Ecto neural progenitor cell (in vitro differentiated cells): Measurements from ENCODE around the gene CLDN1.

Experiments used
- DNase-seq: peaks from one replicate; pipeline ENCODE4 v3.0.0-alpha.2; 2018; ENCODE audit warnings: low spot score

CLDN1 gene

GRCh38 chr3:190321789-190322603 is at the start of gene CLDN1:
TSS of gene CLDN1 (minus strand) at chr3:190322446. CDS start at chr3:190322206, 240 bp downstream.
- DNase-seq = peak; percentile 94

- DNase-seq = no peak
These were observed 48.9 kb upstream of the CLDN1 start for GRCh38 chr3:190371152-190371551.

DNA sequence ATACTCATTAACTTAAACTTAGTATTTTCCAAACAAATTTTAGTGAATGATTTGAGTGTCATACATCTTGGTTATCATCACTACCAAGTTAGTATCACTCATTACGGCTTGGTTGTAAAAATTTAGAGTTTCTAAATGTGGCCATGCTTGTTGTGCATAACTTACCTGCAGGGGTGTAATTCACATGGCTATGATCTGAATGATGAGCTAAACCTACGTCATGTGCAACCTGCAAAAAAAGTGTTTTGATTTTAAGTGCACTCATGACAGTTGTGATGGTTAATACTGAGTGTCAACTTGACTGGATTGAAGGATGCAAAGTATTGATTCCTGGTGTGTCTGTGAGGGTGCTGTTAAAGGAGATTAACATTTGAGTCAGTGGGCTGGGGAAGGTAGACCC is 48.1 kb upstream of the CLDN1 start:
- no peak for DNase-seq

DNA sequence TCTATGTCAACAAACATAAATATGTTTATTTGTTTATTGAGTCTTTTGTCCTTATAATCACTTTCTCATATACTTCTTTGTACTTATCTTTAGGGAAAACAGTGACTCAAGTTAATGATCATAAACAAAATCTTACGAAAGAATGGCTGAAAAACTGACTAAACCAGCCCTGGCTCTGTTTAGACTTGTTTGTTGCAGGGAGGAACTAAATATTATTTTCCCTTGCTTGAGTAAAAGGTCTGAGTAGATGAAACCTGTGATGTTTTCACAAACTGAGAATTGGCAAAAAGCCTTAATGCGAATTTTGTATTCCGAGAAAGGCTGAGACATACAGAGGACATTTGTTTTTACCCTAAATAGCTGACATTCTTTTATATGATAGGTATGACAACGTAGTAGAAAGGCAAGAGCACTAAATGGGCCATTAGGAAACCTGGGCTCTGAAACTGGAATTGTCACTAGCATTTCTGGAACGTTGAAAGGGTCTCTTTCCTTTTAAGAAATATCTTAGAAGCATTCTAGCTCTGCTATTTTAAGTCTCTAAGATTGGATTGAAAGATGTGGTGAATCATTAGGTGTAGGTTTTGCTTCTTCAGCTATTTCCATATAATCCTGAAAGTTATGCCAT is 47.5 kb upstream of the CLDN1 start:
- DNase-seq = no peak

GRCh38 chr3:190368881-190369280 is 46.6 kb upstream of the CLDN1 start:
- no peak for DNase-seq

DNA sequence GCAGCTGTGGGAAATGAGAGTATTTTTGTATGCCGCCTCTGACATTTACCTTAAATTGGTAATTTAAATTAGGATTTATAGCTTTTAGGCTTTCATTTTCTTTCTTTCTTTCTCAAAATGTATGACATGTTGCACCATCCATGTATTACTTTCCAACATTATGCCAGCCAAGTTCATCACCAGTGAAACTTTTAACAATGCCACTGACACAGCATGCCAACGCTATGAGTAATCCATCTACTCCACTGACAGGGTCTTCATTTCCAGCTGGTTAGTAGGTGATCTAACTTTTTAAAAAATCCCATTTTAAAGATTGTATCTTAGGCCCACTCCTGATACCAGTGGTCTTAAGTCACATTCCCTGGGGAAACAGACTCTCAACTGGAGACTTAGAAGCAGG is 43.9 kb upstream of the CLDN1 start:
- no peak for DNase-seq

DNA sequence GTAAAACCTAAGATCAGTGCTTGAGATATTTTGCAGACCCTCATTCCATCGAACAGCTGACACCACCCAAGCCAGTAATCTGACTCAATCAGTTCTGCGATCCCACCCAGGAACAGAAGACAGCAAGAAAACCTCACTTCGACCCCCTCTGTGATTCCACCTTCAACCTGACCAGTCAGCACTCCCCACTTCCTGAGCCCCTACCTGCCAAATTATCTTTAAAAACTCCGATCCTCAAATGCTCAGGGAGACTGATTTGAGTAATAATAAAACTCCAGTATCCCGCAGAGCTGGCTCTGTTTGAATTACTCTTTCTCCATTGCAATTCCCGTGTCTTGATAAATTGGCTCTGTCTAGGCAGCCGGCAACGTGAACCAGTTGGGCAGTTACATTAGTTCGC is 40.0 kb upstream of the CLDN1 start:
- no peak for DNase-seq

- DNase-seq = no peak
These were observed 39.5 kb upstream of the CLDN1 start for GRCh38 chr3:190361791-190362190.

DNA sequence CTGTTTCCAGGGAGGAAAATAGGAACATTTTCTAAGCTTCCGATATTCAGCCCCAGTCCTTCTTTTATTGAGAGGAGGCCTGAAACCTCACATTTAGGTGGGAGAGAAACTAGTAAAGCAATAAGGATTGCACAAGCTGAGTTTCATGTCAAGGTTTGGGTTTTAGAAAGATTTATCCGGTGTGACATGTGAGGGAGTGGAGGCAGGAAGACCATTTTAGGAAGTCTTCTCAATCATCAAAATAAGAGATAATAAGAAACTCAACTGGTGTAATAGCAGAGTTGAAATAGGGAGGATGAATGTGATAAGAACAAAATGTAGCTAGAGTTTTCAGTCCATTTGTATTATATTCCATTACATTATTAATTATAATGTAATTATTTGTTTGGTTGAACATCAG is 38.0 kb upstream of the CLDN1 start:
- DNase-seq = no peak

GRCh38 chr3:190359813-190360212 is 37.6 kb upstream of the CLDN1 start:
- DNase-seq = no peak

DNA sequence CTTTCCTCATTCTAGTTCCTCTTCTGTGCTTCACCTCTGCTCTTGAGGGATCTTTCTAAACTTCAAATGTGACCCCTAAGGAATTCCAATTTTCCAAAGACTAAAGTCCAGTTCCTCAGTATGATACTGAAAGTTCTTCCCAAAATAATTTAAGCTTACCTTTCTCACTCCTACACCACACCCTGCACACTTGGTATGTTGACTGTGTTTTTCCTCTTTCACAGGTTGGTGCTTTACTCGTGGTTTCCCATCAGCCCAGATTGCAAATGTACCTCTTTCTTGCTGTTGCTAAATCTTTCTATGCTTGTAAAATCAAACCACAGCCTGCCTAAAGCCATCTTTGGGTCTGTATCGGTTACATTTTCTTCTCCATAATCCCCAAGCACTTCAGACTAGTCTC is 35.2 kb upstream of the CLDN1 start:
- no peak for DNase-seq

GRCh38 chr3:190356246-190356645 is 34.0 kb upstream of the CLDN1 start:
- DNase-seq = no peak

GRCh38 chr3:190352861-190353457 is 30.7 kb upstream of the CLDN1 start:
- DNase-seq = no peak

DNA sequence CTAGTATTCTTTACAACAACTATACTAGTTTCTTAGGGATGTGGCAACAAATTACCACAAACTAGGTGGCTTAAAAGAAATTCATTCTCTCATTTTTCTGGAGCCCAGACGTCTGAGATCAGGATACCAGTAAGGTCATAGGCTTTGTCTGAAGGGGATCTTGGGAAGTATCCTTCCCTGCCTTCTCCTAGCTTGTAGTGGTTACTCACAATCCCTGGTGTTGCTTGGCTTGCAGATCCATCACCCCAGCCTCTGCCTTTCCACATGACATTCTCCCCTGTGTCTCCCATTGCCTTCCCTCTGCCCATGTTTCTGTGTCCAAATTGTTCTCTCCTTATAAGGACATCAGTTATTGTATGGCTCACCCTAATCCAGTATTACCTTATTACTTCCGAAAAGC is 24.3 kb upstream of the CLDN1 start:
- DNase-seq = no peak

DNA sequence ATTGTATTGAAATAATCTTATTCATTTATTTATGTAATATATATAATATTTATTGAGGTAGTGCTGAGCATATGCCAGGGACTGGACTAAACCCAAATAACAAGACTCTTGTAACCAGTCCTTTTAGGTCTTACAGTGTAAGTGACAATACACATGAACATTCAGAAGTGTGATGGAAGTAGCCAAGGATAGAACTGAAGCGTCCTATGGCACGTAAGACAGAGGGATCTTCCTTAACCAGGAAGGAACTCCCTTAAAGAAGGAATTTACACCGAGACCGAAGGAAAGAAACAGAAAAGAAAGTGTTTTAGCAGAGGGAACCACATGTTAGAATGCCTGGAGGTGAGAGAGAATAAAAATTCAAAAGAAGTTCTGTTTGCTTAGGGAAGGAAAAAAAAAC is 23.6 kb upstream of the CLDN1 start:
- DNase-seq = no peak

- DNase-seq = no peak
These were observed 23.0 kb upstream of the CLDN1 start for GRCh38 chr3:190345027-190345821.

DNA sequence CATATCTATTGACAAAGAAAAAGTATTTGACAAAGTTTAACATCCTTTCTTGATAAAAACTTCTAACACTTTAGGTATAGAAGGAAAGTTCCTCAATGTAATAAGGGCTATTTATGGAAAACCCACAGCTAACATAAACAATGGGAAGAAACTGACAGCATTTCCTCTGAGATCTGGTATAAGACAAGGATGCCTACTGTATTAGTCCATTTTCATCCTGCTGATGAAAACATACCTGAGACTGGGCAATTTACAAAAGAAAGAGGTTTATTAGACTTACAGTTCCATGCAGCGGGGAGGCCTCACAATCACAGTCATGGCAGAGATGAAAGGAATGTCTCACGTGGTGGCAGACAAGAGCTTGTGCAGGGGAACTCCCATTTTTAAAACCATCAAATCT is 17.8 kb upstream of the CLDN1 start:
- DNase-seq = no peak

- DNase-seq = no peak
These were observed 16.9 kb upstream of the CLDN1 start for GRCh38 chr3:190339130-190339529.

GRCh38 chr3:190338717-190339116 is 16.5 kb upstream of the CLDN1 start:
- no peak for DNase-seq

DNA sequence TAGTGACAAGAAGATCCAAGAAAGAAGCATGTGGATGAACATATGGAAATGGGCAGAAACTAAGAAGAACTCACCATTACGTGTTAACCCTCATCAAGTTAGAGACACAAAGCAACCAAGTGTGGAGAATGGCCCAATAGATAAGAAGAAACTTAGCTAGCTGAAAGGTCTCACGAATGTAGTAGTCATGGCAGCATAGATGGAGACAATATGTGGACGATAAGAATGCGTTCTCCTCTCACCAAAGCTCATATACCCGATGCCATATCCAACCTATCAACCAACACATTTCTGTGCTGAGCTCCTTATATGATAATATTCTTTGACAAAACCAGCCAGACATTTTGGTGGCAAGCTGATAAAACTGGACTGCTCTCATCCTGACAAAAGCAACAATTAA is 15.1 kb upstream of the CLDN1 start:
- no peak for DNase-seq

- no peak for DNase-seq
These were observed 14.4 kb upstream of the CLDN1 start for GRCh38 chr3:190336516-190337189.

DNA sequence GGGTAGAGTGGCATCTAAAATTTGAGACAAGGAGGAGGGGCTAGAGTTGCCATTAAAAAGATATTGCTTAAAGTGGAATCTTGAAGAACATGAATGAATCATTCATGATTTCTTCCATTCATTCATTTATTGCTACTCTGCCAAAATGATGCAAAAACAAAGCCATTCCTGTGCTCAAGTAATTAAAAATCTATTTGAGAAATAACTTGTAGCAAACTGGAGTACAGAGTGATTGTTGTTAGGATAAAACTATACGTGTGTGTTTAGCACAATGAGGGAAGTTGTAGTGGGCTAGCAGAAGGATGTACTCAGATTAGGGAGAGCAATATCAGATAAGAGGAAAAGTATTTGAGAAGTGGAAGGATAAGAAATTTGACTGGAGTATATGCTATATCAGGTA is 11.7 kb upstream of the CLDN1 start:
- DNase-seq = no peak
